Nephron progenitor cell (in vitro differentiated cells): ENCODE data around the gene FSTL4.
A peak's percentile ranks its signal among the peaks of the same experiment; 100 is the strongest.

Experiments
- DNase-seq: peaks from one replicate; pipeline ENCODE4 v3.0.0; 2021
- H3K27ac Mint-ChIP-seq: 2 replicates; pipeline ENCODE4 v1.8.0; 2021; ENCODE audit warnings: mild to moderate bottlenecking, moderate library complexity, mixed read lengths
- H3K27me3 Mint-ChIP-seq: 2 replicates; pipeline ENCODE4 v1.8.0; 2021; ENCODE audit warnings: mild to moderate bottlenecking, low read depth, mixed read lengths; ENCODE audit not compliant: poor library complexity
- H3K36me3 Mint-ChIP-seq: 2 replicates; pipeline ENCODE4 v1.8.0; 2021; ENCODE audit warnings: low read depth, mixed read lengths
- H3K4me1 Mint-ChIP-seq: 2 replicates; pipeline ENCODE4 v1.8.0; 2021; ENCODE audit warnings: mixed read lengths
- H3K4me3 Mint-ChIP-seq: 2 replicates; pipeline ENCODE4 v1.8.0; 2021; ENCODE audit warnings: mild to moderate bottlenecking, moderate library complexity, mixed read lengths
- H3K9me3 Mint-ChIP-seq: 2 replicates; pipeline ENCODE4 v1.8.0; 2021; ENCODE audit warnings: mild to moderate bottlenecking, moderate library complexity, mixed read lengths
- TF ChIP-seq, protein P1 (sequence below): fragments of 200-600 bp; sonication (generic); IDR thresholded peaks from 2 replicates; pipeline ENCODE4 v1.5.0; 2021; ENCODE audit warnings: antibody characterized with exemption

FSTL4 gene

DNA sequence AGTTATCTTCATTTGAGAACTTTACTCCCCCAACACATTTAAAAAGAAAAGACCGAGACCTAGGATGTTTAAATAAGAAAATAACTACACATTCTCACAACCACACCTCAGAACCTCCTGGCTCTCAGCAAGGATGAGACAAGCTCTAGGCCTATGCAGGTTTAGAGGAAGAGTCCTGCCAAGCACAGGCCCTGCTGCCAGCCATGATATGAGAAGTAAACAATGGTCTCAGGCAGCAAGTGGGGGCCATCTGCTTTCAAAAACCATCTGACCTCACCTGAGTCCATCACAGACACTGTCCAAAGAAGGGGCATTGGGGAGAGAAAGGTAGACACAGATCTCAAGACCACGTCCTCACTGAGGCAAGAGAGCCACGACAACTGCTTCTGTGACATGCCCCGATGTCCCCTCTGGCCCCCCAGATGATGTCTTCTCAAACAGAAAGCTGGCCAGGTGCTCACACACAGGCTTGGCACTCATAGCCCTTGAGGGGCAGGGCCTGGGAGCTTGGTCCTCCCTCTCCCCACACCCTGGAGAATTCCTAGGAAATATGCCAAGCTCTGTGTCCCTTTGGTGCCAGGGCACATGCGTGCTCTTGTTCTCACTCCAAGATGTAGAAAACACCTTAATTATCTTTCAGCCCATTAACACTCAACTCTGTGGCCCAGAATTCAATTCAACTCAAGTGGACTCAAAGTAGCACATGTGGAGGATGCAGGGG lies 150.4 kb downstream of the FSTL4 start:
- TF ChIP-seq, protein P1, sequence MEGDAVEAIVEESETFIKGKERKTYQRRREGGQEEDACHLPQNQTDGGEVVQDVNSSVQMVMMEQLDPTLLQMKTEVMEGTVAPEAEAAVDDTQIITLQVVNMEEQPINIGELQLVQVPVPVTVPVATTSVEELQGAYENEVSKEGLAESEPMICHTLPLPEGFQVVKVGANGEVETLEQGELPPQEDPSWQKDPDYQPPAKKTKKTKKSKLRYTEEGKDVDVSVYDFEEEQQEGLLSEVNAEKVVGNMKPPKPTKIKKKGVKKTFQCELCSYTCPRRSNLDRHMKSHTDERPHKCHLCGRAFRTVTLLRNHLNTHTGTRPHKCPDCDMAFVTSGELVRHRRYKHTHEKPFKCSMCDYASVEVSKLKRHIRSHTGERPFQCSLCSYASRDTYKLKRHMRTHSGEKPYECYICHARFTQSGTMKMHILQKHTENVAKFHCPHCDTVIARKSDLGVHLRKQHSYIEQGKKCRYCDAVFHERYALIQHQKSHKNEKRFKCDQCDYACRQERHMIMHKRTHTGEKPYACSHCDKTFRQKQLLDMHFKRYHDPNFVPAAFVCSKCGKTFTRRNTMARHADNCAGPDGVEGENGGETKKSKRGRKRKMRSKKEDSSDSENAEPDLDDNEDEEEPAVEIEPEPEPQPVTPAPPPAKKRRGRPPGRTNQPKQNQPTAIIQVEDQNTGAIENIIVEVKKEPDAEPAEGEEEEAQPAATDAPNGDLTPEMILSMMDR = no peak
- DNase-seq = no peak
- Mint-ChIP-seq H3K4me3 (no peak overlapping the region), H3K27ac (no peak overlapping the region), H3K4me1 (peaks cover 46% of the 10 kb centered on the region), H3K9me3 (no peaks in the 10 kb centered on the region), H3K36me3 (no peaks in the 10 kb centered on the region), H3K27me3 (peaks cover 23% of the 10 kb centered on the region)

DNA sequence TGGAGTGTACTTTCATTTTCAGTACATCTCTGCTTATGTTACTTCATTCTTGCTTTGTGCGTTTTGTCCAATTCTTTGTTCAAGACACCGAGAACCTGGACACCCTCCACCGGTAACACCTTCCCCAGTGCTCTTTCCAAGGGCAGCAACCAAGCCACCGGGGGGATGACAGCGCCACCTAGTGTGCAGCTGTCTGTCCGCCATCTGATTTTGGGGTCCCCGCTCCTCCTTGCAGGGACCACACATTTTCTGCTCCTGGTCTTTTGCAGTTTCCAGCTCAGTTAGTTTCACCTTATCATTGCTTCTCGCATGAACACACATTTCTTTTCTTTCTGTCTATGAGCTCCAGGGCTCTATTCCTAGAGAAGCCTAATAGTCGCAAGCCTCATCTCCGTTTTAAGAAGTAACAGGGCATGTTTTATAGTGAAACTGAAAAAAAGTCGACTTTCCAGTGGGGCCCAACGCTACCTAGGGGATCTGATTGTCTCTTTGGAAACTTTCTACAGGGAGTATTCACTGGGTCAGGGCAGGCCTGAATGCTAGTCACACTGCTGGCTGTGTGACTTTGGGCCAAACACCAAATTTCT lies 152.1 kb downstream of the FSTL4 start:
- Mint-ChIP-seq H3K9me3 (no peaks in the 10 kb centered on the region), H3K4me1 (peaks cover 52% of the 10 kb centered on the region), H3K27me3 (peaks cover 23% of the 10 kb centered on the region), H3K27ac (no peak overlapping the region), H3K36me3 (no peaks in the 10 kb centered on the region), H3K4me3 (no peak overlapping the region)
- DNase-seq = peak; percentile 66
- TF ChIP-seq, protein P1 = peak; percentile 76

DNA sequence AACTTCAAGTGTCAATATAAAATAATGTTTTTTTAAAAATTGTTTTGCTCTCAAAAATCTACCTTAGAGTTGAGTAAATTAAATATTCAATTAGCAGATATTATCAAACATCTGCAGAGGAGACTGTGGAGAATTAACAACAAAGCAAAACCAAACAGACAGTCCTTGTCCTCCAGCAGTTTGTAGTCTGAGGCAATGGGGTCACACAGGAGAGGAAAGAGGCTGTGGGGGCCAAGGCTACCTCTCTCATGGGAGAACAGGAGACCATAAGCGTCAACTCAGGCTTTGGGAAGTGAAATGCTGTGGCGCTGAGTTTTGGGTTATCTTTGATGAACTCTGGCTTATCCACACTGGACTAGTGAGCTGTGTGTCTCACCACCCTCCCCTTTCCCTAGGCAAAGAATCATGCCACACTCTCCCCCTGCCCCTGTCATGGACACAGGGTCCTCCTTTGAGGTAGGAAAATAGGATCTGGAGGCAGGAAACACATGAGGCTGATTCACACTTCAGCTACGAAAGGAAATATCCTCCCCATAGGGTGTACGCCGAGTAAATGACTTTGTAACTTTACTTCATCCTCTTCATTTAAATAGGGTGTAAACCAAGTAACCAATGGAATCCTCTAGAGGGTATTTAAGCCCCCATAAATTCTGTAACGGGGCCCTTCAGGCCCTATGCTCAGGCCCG lies 152.7 kb downstream of the FSTL4 start:
- no peak overlapping the region for H3K27ac Mint-ChIP-seq
- no peaks in the 10 kb centered on the region for H3K9me3 Mint-ChIP-seq
- DNase-seq = no peak
- H3K4me3 Mint-ChIP-seq = no peak overlapping the region
- H3K27me3 Mint-ChIP-seq = peaks cover 22% of the 10 kb centered on the region
- H3K4me1 Mint-ChIP-seq = peaks cover 46% of the 10 kb centered on the region
- no peaks in the 10 kb centered on the region for H3K36me3 Mint-ChIP-seq
- TF ChIP-seq, protein P1 = no peak

DNA sequence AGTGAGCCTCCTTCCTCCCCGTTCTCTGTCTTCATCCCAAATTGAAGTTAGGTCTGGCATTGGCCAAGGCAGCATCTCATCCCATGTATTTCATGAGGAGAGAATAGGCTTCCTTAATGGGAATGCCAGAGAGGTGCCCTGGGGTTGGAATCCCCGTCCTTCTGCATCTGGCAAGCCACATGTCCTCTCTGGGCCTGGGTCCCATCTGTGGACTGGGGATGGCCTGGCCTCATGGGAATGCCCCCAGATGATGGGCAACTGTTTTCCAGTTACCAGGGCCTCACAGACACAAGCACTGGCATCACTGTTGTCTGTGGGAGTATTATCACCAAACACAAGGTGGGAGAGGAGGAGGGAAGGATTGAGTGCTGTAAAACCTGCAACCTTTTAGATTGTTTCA lies 153.9 kb downstream of the FSTL4 start:
- DNase-seq = no peak
- Mint-ChIP-seq H3K27me3 (peaks cover 16% of the 10 kb centered on the region), H3K4me3 (no peak overlapping the region), H3K36me3 (no peaks in the 10 kb centered on the region), H3K9me3 (no peaks in the 10 kb centered on the region), H3K4me1 (peaks cover 39% of the 10 kb centered on the region), H3K27ac (peak overlapping the region; percentile 57)
- TF ChIP-seq, protein P1 = no peak

DNA sequence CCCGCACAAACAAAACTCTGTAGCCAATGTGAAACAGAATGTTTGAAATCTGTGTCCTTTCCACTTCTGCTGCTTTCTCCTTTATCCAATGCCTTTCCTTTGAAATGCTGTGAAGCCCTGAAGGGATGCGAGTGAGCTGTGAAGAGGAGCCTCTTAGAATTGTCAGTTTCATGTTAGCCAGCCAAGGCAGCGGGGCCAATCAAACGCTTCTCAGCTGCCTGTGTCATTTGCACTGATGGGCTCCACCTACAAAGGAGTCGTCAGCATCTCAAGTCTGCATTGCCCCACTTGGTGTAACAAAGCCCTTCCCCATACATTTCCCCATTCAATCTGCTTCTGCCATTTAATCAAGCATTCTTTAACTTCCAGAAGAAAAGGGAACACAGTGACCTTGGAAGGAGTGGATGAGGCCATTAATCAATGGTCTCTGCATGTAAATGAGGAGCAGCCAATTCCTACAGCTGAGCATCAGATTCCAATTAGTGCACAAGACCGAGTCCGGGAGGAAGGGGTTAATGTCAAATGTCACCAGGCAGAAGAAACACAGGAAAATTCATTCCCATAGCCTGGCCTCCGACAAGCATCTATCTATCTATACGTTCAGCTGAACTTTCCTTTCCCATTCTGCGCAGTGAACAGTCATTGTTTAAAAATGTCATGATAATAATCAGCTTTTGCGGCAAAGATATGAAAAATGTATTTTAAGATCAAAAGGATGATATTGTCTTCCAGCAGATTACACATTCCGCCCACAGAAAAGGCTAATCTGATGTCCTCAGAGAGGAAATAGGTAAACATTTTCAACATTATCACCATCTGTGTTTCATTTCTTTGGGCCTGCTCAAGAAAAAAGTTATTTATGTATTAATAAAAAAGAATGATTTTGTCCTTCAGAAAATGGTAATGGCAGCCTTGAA lies 154.6 kb downstream of the FSTL4 start:
- DNase-seq = no peak
- Mint-ChIP-seq H3K36me3 (no peaks in the 10 kb centered on the region), H3K27ac (no peak overlapping the region), H3K4me1 (peaks cover 39% of the 10 kb centered on the region), H3K9me3 (no peaks in the 10 kb centered on the region), H3K27me3 (peaks cover 16% of the 10 kb centered on the region), H3K4me3 (no peak overlapping the region)
- TF ChIP-seq, protein P1 = no peak
